GM23338 (cell line): ENCODE measurements around the gene CEP131. TPM values are rescaled to one million over a fixed set of nuclear protein-coding genes. Genes with fewer than 3 reads are reported as not detected.

ENCODE experiments used
- ATAC-seq: fragments of 200-7000 bp; cut with Tn5 transposase; 3 replicates; pipeline ENCODE4 v1.9.1; 2020
- DNase-seq: peaks from one replicate; pipeline ENCODE4 v3.0.0-alpha.2; 2015; ENCODE audit warnings: low spot score
- H2AFZ ChIP-seq: fragments of 200-600 bp; sonication (generic); 2 replicates; pipeline ENCODE4 v1.8.0; 2016; ENCODE audit warnings: antibody characterized with exemption, mild to moderate bottlenecking, moderate library complexity
- H3F3A ChIP-seq: fragments of 200-600 bp; sonication (generic); replicated peaks from 2 replicates; pipeline ENCODE4 v1.8.0; 2017; ENCODE audit warnings: antibody characterized with exemption, mixed run types, low read depth
- H3K27ac ChIP-seq: fragments of 200-600 bp; sonication (generic); 2 replicates; pipeline ENCODE4 v1.6.1; 2016; ENCODE audit warnings: low read depth
- H3K27me3 ChIP-seq: fragments of 200-600 bp; sonication (generic); 2 replicates; pipeline ENCODE4 v1.8.0; 2016; ENCODE audit warnings: mild to moderate bottlenecking, mixed run types, moderate library complexity; ENCODE audit not compliant: insufficient read depth
- H3K36me3 ChIP-seq: fragments of 200-600 bp; sonication (generic); 2 replicates; pipeline ENCODE4 v1.8.0; 2016; ENCODE audit warnings: mild to moderate bottlenecking; ENCODE audit not compliant: insufficient read depth
- H3K4me1 ChIP-seq: fragments of 200-600 bp; sonication (generic); 2 replicates; pipeline ENCODE4 v1.8.0; 2016; ENCODE audit warnings: mild to moderate bottlenecking, moderate library complexity; ENCODE audit not compliant: insufficient read depth
- H3K4me2 ChIP-seq: fragments of 200-600 bp; sonication (generic); 2 replicates; pipeline ENCODE4 v1.7.1; 2017; ENCODE audit warnings: mixed run types
- H3K4me3 ChIP-seq: fragments of 200-600 bp; sonication (generic); 2 replicates; pipeline ENCODE4 v1.6.1; 2016; ENCODE audit warnings: mixed run types
- H3K79me2 ChIP-seq: fragments of 200-600 bp; sonication (generic); replicated peaks from 2 replicates; pipeline ENCODE4 v1.8.0; 2017; ENCODE audit warnings: mild to moderate bottlenecking; ENCODE audit not compliant: insufficient read depth
- H3K9me2 ChIP-seq: fragments of 200-600 bp; sonication (generic); 2 replicates; pipeline ENCODE4 v1.8.0; 2017; ENCODE audit not compliant: insufficient read depth
- H4K20me1 ChIP-seq: fragments of 200-600 bp; sonication (generic); replicated peaks from 2 replicates; pipeline ENCODE4 v1.8.0; 2017; ENCODE audit warnings: mild to moderate bottlenecking; ENCODE audit not compliant: insufficient read depth
- H3K27ac Mint-ChIP-seq: 2 replicates; pipeline ENCODE4 v1.8.0; 2020; ENCODE audit warnings: inconsistent platforms, mild to moderate bottlenecking, moderate library complexity, mixed read lengths
- H3K27me3 Mint-ChIP-seq: 3 replicates; pipeline ENCODE4 v1.8.0; 2022; ENCODE audit warnings: low read depth, mild to moderate bottlenecking, moderate library complexity, mixed read lengths, inconsistent platforms; ENCODE audit not compliant: insufficient read depth, poor library complexity
- H3K36me3 Mint-ChIP-seq: 3 replicates; pipeline ENCODE4 v1.8.0; 2021; ENCODE audit warnings: low read depth, mild to moderate bottlenecking, inconsistent platforms, moderate library complexity, mixed read lengths
- H3K4me1 Mint-ChIP-seq: 3 replicates; pipeline ENCODE4 v1.8.0; 2020; ENCODE audit warnings: mild to moderate bottlenecking, inconsistent platforms, mixed read lengths
- H3K4me3 Mint-ChIP-seq: 3 replicates; pipeline ENCODE4 v1.8.0; 2021; ENCODE audit warnings: moderate library complexity, mild to moderate bottlenecking, inconsistent platforms, mixed read lengths
- H3K9me3 Mint-ChIP-seq: 3 replicates; pipeline ENCODE4 v1.8.0; 2020; ENCODE audit warnings: moderate library complexity, mild to moderate bottlenecking, inconsistent platforms, mixed read lengths
- CREB1 ChIP-seq: fragments of 250-450 bp; sonication (Bioruptor Pico); IDR thresholded peaks from 2 replicates; pipeline ENCODE4 v1.5.0; 2020; ENCODE audit warnings: low read depth, mild to moderate bottlenecking, moderate library complexity
- ETS1 ChIP-seq: IDR thresholded peaks from 2 replicates; pipeline ENCODE4 v1.6.1; 2016; ENCODE audit warnings: antibody characterized with exemption
- EZH2phosphoT487 ChIP-seq: fragments of 200-600 bp; sonication (generic); IDR thresholded peaks from one replicate; pipeline ENCODE4 v1.8.1; 2018; ENCODE audit warnings: antibody characterized with exemption; ENCODE audit not compliant: unreplicated experiment
- JUNB ChIP-seq: IDR thresholded peaks from one replicate; pipeline ENCODE4 v1.6.1; 2016; ENCODE audit warnings: antibody characterized with exemption; ENCODE audit not compliant: unreplicated experiment
- NANOG ChIP-seq: IDR thresholded peaks from 2 replicates; pipeline ENCODE4 v1.6.1; 2016; ENCODE audit warnings: antibody characterized with exemption, borderline replicate concordance
- POLR2AphosphoS5 ChIP-seq: IDR thresholded peaks from 2 replicates; pipeline ENCODE4 v1.6.1; 2016; ENCODE audit warnings: antibody characterized with exemption, low read depth
- ZNF462 ChIP-seq: fragments of 250-450 bp; sonication (Bioruptor Pico); IDR thresholded peaks from 2 replicates; pipeline ENCODE4 v1.5.0; 2020; ENCODE audit warnings: mild to moderate bottlenecking, moderate library complexity
- polyA plus RNA-seq: library from polyadenylated mRNA; unstranded; fragments of >200 nt; fragmentation: Nextera tagmentation; extraction: Ambion mirVana; gene quantifications from 2 replicates; pipeline ENCODE4 v1.2.1, GENCODE V29; 2016
- total RNA-seq: library from RNA; depleted of rRNA; stranded (reverse); fragments of >200 nt; shearing (Covaris generic); gene quantifications from 2 replicates; pipeline ENCODE4 v1.2.3, GENCODE V29; 2014

CEP131 gene
- total and polyA plus RNA-seq, 2 experiments from 2014 or later: 26.8 to 35.5 TPM

GRCh38 chr17:81247339-81247990 is 24.7 kb upstream of the CEP131 start (continued):
- no peak for TF ChIP-seq ZNF462 (CRISPR knock-in tag)

GRCh38 chr17:81246679-81247338 is 24.0 kb upstream of the CEP131 start:
- no peak overlapping the region for H3K4me3 ChIP-seq
- no peaks in the 10 kb centered on the region for H3K36me3 ChIP-seq
- peaks cover 6% of the 10 kb centered on the region; the same call in 1 of the 2 replicates for H4K20me1 ChIP-seq
- peaks cover 21% of the 10 kb centered on the region for H3K4me1 Mint-ChIP-seq
- H3K9me3 Mint-ChIP-seq: peaks cover 3% of the 10 kb centered on the region; the same call in 2 of the 3 replicates
- no peak overlapping the region for H3K27ac ChIP-seq
- H3K4me3 Mint-ChIP-seq: no peak overlapping the region
- ATAC-seq (no peak), DNase-seq (no peak)
- H3K4me2 ChIP-seq: no peak overlapping the region
- no peaks in the 10 kb centered on the region for H3K9me2 ChIP-seq
- H3K27me3 Mint-ChIP-seq: peaks cover 26% of the 10 kb centered on the region
- H3K79me2 ChIP-seq: no peaks in the 10 kb centered on the region
- H3K27ac Mint-ChIP-seq: no peak overlapping the region
- H3K36me3 Mint-ChIP-seq: peaks cover 11% of the 10 kb centered on the region
- H3K27me3 ChIP-seq: no peaks in the 10 kb centered on the region
- H3K4me1 ChIP-seq: no peaks in the 10 kb centered on the region; the same call in 1 of the 2 replicates
- H3F3A ChIP-seq: no peaks in the 10 kb centered on the region
- no peak overlapping the region for H2AFZ ChIP-seq
- TF ChIP-seq NANOG: no peak
- no peak for TF ChIP-seq JUNB
- TF ChIP-seq POLR2AphosphoS5: no peak
- TF ChIP-seq EZH2phosphoT487: no peak
- no peak for TF ChIP-seq CREB1 (CRISPR knock-in tag)
- no peak for TF ChIP-seq ETS1
- no peak for TF ChIP-seq ZNF462 (CRISPR knock-in tag)
